NCI-H1092 (cell line): ENCODE data around the gene ITPKA.
A peak's percentile ranks its signal among the peaks of the same experiment; 100 is the strongest.
"Not testable (repeated sequence)": the region's sequence is repeated elsewhere in the genome, so short reads cannot be mapped to it uniquely, and the experiment has no call there.

Source experiments
- DNase-seq: peaks from one replicate; lab custom pipeline; 2025; lab: John Stamatoyannopoulos, UW

Gene ITPKA

GRCh38 chr15:41493205-41493901 is at the start of gene ITPKA:
ITPKA (plus strand) TSS chr15:41493874; CDS start chr15:41493928, 54 bp downstream.
- peak; percentile 24 for DNase-seq

- no peak for DNase-seq
Observed at GRCh38 chr15:41445399-41445798, 48.3 kb upstream of the ITPKA start.

- no peak for DNase-seq
Observed at GRCh38 chr15:41462084-41462795, 31.4 kb upstream of the ITPKA start.

- no peak for DNase-seq
Observed at GRCh38 chr15:41464889-41465580, 28.6 kb upstream of the ITPKA start.

GRCh38 chr15:41465822-41466421 is 27.8 kb upstream of the ITPKA start:
- DNase-seq, result no peak

- DNase-seq, result no peak
Observed at GRCh38 chr15:41466711-41467110, 27.0 kb upstream of the ITPKA start.

GRCh38 chr15:41469644-41470043 is 24.0 kb upstream of the ITPKA start:
- DNase-seq, result not testable (repeated sequence)

GRCh38 chr15:41473418-41473817 is 20.3 kb upstream of the ITPKA start:
- DNase-seq, result no peak

- DNase-seq, result no peak
Observed at GRCh38 chr15:41474436-41474835, 19.2 kb upstream of the ITPKA start.

- no peak for DNase-seq
Observed at GRCh38 chr15:41474941-41475340, 18.7 kb upstream of the ITPKA start.

GRCh38 chr15:41476416-41477048 is 17.1 kb upstream of the ITPKA start:
- DNase-seq, result no peak

GRCh38 chr15:41480396-41481140 is 13.1 kb upstream of the ITPKA start:
- no peak for DNase-seq

GRCh38 chr15:41482110-41482877 is 11.4 kb upstream of the ITPKA start:
- no peak for DNase-seq

GRCh38 chr15:41483115-41483514 is 10.6 kb upstream of the ITPKA start:
- DNase-seq, result no peak

- no peak for DNase-seq
Observed at GRCh38 chr15:41483519-41483918, 10.2 kb upstream of the ITPKA start.

- no peak for DNase-seq
Observed at GRCh38 chr15:41484937-41485625, 8.6 kb upstream of the ITPKA start.

GRCh38 chr15:41486286-41486685 is 7.4 kb upstream of the ITPKA start:
- no peak for DNase-seq

- DNase-seq, result no peak
Observed at GRCh38 chr15:41487381-41487780, 6.3 kb upstream of the ITPKA start.

- no peak for DNase-seq
Observed at GRCh38 chr15:41487802-41488201, 5.9 kb upstream of the ITPKA start.

- DNase-seq, result no peak
Observed at GRCh38 chr15:41489641-41490040, 4.0 kb upstream of the ITPKA start.
